NCI-H1436 (cell line): ENCODE measurements around the gene RAI1.
A peak's percentile ranks its signal among the peaks of the same experiment; 100 is the strongest.

Source experiments
- DNase-seq: peaks from one replicate; lab custom pipeline; 2025; lab: John Stamatoyannopoulos, UW

RAI1 gene

GRCh38 chr17:17700251-17700969 is 19.2 kb downstream of the RAI1 start:
- DNase-seq, result peak; percentile 87

GRCh38 chr17:17701112-17701511 is 19.9 kb downstream of the RAI1 start:
- DNase-seq, result no peak

- no peak for DNase-seq
Observed at GRCh38 chr17:17701658-17702057, 20.4 kb downstream of the RAI1 start.

DNA sequence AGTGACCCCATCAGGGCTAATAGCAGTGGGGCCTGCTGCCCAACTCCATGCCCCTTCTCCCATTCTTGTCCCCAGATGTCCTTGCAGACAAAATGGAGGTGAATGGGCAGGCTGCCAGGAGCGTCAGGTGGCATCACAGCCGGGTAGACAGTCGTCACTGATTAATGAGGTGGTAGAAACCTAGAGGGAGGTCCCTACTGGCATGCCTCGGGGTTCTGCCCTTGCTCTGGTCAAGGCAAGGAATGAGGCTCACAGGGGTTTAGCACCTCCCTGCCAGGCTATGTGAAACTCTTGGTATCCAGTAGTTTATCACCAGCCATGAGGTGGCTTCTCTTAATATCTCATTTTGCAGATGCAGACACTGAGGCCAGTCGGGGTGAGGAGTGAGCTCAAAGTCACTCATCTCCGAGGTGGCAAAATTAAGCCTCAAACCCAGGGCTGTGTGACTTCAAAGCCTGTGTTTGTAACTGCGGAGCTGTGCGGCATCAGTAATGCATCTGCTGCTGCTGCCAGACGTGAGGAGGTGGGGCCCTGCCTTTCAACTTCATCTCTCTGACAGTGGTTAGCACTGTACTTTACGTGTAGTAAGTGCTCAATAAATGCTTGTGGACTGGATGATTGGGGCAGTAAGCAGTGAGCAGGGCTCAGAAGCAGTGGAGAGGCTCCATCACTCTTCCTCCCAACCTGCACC is 21.3 kb downstream of the RAI1 start:
- no peak for DNase-seq

- DNase-seq, result no peak
Observed at GRCh38 chr17:17703140-17703919, 22.1 kb downstream of the RAI1 start.

DNA sequence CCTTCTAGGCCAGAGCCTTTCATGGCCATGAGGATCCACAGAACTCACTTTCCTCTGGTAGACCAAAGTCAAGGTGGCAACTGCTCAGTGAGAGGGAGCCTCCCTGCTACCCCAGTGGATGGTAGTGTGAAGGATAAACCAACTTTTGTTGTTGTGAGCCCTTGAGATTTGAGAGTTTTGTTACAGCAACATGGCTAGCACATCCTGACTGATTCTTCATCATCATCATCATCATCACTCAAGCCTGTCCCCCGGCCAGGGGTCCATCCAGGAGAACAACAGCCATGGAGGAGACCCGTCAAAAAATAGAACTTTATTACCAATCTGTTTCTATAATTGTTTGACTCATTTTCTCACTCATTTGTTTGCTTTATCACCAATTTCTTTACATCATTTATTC is 23.7 kb downstream of the RAI1 start:
- no peak for DNase-seq

DNA sequence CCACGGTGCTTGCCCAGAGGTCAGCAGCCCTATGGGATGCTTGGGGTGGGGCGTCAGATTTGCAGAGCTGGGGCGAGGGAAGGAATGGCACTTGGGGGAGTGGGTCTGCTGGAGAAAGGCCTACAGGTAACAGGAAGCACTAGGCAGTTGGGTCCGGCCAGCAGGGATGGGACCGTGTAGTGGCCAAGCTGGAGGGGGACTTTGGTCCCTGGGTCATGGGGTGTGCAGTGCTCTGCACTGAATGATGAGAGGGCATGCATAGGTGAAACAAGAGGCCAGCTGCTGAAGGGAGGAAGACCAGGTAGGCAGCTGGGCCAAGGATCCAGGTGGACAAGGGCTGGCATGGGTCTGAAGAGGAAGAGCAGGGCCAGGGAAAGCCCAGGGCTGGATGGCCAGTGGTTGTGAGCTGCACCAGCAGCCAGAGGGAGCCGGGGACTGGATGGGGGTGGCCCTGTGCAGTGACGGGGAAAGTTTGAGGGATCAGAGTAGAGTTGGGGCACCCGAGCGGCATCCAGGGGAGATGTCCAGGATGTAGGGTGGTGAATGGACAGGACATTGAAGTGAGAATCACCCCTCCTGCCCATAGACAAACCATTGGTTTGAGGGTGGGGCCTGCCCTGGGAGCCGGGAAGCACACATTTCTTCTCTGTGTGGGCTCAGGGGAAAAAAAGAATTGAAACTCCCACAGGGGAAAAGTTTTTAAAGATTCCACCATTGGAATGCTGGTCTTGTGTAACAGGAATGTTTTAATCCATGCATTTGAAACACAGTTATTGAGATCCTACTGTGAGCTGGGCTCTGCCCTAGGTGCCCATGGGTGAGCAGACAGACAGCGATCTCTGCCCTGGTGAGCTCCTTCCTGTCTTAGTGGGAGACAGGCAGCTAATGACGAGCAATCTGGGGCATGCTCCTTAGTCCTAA is 25.1 kb downstream of the RAI1 start:
- no peak for DNase-seq

GRCh38 chr17:17708295-17708694 is 27.0 kb downstream of the RAI1 start:
- DNase-seq, result no peak

GRCh38 chr17:17708816-17709215 is 27.6 kb downstream of the RAI1 start:
- no peak for DNase-seq

DNA sequence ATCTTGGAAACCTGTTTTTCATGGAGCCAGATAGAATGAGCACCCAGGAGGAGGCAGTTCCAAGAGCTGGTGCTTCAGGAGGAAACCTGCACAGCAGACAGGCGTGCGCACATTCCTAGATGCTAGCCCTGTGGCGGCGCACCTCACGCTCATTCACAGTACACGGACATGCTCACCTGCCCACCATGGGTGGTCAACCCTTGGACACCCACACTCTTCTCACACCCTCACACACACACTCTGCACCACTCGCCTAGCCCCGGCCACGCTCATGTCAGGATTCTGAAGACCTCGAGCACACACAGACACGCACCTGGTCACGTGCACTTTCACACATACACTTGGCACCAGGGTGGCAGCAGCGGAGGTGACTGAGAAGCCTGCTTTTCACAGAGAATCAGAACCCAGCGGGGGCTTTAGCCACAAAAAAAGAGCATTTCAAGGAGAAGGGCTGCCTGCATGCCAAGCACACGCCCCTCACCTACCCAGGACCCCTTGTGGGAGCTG is 28.6 kb downstream of the RAI1 start:
- DNase-seq, result no peak

- DNase-seq, result no peak
Observed at GRCh38 chr17:17710355-17710727, 29.1 kb downstream of the RAI1 start.

DNA sequence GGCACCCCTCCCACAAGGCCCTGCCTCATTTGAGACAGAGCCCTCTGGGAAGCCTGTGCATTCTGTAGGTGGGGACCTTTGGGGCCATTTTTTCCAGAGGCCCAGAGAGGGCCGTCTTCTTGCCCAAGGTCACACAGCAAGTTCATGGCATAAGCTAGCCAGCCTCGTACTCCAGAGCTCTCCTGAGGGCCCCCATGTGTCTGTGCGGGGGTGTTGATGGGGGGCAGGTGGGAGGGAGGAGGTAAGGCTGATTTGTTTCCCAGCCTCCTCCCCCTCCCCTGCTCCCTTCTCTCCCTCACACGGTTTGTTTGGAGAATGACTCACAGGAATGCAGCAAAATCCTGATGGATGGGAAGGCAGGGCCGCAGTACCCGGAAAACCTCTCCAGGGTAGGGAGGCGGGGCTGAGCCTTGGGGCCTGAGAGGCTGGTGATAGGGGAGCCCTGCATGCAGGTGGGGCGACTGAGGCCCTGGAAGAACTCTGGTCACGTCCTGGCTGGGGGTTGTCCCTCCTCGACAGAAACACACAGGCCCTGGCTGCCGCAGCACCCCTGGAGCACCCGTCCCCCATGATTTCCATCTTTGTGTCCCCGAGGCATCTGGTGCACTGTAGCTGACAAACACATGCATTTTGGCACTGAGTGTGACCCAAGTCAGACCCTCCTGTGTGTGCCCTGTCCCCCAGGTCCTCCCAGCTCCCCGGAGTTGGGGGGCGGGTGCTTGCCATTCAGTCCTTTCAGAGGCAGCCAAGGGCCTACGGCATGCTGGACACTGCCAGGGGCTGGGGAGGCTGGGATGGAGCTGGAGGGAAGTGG is 29.7 kb downstream of the RAI1 start:
- DNase-seq, result no peak

- no peak for DNase-seq
Observed at GRCh38 chr17:17711641-17712162, 30.4 kb downstream of the RAI1 start.

DNA sequence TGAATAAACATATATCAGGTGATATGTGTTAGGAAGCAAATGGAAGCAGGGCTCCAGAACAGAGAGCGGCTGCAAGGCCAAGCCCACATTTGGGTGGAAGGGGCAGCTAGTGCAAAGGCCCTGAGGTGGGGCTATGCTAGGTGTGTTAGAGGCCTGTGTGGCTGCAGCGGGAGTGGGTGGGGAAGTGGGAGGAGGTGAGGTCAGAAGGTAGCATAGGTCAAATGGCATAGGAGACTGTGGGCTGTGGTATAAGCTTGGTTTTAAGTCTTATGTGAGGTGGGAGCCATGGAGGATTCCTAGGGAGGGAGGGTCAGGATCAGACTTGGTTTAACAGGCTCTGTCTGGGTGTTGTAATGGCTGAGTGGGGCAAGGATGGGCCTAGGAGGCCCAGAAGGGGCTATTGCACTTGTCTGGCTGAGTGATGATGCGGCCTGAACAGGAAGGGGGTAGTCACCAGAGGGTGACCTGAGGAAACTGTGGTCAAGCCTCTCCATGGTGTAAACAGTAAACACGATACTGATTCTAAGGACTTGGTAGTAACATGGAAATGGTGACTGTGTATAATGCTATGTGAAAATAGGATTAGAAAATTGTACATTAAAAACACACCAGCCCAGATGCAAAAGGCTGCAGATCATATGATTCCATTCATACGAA is 31.1 kb downstream of the RAI1 start:
- no peak for DNase-seq

- no peak for DNase-seq
Observed at GRCh38 chr17:17713839-17714238, 32.6 kb downstream of the RAI1 start.

GRCh38 chr17:17714261-17714866 is 33.1 kb downstream of the RAI1 start:
- DNase-seq, result no peak

DNA sequence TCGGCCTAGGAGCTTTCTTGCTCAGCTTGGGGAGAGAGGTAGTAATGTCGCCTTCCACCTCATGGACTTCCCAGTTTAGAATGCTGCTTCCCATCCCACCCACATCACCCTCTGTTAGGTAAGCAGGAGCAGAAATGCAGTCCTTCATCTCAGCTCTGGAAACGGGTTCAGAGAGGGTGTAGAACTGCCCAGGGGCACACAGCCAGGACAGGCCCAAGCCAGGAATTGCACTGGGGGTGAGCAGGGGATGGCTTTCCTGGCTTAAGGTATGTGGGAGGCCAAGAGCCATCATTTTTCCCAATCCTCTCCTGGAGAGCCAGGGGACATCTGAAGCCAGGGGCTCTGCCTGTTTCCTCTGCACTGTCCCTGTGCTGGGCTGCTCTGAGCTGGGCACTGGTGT is 33.6 kb downstream of the RAI1 start:
- DNase-seq, result no peak

DNA sequence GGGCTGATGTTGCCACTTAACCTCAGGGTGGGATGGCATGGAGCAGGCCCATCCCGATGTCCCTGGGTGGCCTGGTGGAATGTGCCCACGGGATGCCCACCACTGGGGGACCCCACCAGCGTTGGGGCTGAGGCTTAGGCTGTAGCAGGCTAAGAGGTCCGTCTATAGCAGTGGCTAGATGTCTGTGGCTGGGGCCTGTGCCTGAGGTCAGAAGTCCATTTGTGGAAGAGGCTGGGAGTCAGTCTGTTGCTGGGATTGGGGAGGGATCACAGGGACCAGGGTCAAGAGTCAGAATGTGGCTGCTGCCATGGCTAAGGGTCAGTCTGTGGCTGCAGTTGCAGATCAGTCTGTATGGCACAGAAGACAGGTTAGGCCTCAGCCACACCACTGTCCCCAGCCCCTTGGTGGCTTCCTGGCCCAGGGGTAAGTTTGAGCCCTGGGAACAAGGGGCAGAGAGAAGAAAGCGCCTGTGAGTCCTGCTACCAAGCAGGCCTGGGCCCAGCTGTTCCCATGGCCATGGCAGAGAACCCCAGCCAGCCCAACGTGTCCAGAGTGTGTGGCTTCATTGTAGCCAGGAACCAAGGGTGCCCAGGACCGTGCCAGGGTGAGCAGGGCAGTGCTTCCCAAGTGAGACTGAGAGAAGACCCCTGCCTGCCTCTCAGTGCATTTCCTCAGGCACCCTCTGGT is 35.7 kb downstream of the RAI1 start:
- no peak for DNase-seq

DNA sequence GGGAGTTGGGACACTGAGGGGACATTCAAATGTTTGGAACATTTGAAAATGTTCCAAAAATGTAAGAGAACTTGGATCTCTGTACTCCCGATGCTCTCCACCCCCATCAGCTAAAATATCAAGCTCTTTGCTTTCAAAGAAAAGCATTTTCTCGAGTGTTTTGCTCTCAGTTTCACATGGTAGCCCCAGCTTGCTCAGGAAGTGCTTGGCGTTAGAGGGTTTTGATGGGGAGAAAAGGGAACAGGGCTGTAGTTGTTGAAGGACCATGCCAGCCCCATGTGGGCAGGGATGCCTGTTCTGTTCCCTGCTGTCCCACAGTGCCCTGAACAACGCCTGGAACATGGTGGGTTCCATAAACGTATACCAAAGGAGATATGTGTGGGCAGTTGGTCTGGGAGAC is 37.0 kb downstream of the RAI1 start:
- DNase-seq, result no peak
